NCI-H2196 (cell line): ENCODE data around the gene TAP1.
"Not testable (repeated sequence)": the region's sequence is repeated elsewhere in the genome, so short reads cannot be mapped to it uniquely, and the experiment has no call there.

Experiments
- DNase-seq: peaks from one replicate; lab custom pipeline; 2025; ENCODE audit not compliant: unreplicated experiment; lab: John Stamatoyannopoulos, UW

The TAP1 gene, protein sequence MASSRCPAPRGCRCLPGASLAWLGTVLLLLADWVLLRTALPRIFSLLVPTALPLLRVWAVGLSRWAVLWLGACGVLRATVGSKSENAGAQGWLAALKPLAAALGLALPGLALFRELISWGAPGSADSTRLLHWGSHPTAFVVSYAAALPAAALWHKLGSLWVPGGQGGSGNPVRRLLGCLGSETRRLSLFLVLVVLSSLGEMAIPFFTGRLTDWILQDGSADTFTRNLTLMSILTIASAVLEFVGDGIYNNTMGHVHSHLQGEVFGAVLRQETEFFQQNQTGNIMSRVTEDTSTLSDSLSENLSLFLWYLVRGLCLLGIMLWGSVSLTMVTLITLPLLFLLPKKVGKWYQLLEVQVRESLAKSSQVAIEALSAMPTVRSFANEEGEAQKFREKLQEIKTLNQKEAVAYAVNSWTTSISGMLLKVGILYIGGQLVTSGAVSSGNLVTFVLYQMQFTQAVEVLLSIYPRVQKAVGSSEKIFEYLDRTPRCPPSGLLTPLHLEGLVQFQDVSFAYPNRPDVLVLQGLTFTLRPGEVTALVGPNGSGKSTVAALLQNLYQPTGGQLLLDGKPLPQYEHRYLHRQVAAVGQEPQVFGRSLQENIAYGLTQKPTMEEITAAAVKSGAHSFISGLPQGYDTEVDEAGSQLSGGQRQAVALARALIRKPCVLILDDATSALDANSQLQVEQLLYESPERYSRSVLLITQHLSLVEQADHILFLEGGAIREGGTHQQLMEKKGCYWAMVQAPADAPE

DNA sequence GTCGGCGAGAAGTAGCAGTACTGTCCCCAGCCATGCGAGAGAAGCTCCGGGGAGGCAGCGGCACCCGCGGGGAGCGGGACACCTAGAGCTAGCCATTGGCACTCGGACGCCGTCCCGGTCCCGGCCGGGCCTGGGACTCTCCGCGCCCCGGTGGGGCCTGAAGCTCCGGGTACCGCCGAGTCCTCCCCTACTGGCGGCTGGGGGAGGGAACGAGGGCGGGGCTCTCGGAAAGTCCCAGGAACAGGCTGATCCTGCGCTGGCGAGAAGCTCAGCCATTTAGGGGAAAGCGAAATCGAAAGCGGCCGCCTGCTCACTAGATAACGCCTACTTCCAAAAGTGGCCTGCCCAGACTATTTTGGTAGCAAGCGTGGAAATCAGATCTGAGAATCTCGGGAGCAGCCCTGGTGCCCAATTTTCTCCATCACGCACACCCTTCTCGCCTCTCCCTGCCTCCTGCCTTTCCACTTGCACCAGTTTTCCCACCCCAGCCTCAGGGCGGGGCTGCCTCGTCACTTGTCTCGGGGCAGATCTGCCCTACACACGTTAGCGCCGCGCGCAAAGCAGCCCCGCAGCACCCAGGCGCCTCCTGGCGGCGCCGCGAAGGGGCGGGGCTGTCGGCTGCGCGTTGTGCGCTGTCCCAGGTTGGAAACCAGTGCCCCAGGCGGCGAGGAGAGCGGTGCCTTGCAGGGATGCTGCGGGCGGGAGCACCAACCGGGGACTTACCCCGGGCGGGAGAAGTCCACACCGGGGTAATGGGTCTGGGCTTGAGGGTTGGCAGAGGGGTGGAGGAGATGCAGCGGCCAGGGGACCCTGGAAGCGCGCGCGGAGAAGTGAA lies at the start of gene TAP1, which contains the start of gene PSMB9:
TAP1 (minus strand) TSS at position 164 of the 835 bp plus-strand sequence; CDS start at position 96, 68 bp downstream.
PSMB9 (plus strand) TSS at position 652 of the 835 bp plus-strand sequence; CDS start at position 690, 38 bp downstream.
- DNase-seq, result peak; percentile 96

DNA sequence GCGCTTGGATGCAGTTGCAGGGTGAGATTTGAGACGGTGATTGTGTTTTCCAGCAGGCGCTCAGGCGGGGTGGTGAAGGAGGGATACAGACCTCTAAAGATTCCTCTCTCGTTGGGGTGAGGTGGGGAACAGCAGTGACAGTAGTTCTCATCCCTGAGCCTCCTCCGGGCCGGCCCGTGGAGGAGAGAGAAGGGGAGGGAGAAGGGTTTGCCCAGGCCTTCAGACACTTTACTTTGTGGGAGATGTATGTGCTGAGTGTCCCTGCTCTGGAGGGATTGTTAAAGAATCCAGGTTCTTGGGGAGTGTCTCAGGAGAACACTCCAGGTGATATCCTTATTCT lies 41.5 kb upstream of the TAP1 start:
- DNase-seq, result no peak

DNA sequence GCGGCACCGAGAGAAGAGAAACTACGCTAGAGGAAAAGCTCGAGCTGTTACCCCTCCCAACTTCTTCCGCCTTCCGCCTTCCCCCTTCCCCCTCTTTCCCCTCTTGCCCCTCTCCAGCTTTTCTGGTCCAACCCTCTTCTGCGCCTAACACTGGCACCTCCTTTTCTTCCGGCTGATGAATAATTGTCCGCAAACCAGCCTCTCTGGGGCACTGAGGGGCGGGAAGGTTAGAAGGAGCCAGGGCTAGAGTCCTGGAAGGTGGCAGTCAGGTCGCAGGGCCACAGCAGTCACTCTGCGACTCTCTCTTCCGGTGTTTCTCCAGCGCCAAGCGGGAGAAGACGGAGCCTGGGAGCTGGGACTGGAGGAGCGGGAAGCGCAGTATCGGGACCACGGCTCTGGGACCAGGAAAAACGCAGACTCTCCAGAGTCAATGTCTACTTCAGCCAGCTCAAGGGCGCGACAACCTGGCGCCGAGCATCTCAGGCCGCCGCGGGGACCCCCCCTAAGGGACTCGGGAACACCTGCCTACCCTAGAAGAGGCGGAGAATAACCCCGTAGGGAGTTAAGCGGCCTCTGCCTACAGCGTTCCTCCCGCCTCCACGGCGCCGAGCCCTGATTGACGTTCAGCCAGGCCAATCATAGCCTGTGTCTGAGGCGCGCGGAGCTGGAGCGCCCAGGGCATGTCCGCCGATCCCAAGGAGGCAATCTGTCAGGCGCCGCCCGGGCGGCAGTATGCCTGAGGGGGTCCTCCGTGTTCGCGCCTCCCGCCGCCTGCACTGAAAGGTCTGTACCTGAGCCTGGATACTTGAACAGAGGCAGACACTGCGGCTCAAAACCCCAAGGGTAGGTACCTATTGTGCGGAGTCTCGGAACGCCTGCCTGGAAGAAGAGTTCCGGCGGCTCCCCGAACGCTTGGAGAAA lies 40.8 kb upstream of the TAP1 start:
- DNase-seq, result peak; percentile 96

DNA sequence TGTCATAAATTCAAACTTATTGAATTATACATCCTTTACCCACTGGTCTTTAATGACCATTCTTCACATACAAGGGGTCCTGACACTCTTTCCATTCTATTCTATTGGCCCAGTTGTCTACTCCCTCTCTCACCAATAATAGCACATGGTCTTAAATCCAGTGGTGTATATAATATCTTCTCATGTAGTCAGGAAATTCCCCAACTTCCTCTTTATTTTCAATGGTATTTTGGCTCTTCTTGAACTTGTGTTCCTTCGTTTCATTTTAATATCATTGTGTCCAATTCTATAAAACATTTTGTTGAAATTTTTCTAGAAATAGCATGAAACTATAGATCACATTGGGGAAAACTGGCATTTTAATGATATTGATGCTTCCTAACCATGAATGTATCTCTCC lies 37.3 kb upstream of the TAP1 start:
- no peak for DNase-seq

DNA sequence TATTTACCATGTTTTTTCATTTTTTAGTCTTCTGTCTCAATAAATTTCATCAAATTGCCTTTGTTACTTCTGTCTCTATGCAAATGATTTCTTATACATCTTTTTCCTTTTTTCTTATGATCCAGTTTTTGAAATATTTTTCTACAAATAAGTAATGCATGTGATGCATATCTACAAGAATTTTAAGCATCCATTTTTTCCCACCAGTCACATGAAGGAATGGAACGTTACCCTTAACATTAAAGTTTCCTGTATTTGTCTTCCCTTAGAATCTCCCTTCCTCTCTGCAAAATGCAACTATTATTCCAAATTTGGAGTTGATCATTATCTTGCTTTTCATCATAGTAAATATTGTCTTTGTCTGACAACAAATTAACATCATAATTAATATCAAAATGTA lies 36.0 kb upstream of the TAP1 start:
- DNase-seq, result no peak

DNA sequence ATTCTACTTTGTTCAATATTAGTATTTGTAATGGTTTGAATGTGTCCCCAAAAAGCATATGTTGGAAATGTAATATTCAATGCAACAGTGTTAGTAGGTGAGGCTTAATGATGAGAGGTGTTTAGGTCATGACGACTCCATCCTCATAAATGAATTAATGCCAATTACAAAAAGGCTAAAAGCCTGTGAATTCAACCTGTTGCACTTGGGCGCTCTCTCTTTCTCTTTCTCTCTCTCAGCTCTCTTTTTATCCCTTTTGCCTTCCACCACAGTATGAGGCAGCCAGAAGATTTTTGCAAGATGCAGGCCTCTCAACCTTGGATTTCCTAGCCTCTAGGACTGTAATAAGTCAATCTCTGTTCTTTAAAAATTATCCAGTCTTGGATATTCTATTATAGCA lies 35.1 kb upstream of the TAP1 start:
- DNase-seq, result no peak

DNA sequence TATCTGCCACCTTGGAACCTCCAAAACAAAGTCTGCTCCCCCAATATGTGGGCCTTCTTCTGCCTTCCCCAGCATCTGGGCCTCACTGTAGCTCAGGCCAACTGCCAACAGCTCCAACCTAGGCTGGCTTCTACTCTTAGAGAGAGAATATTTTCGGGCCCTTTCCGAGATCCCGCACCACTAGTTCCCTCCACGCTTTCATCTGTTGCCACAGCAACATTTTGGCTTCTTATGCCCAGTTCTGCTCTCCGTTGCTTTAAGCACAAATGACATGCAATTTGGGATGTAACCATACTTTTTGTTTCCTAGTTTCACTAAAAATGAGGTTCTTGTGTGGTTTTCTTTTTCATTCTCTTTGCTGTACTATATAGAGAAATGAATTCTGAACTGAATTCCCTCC lies 34.1 kb upstream of the TAP1 start:
- DNase-seq, result no peak

DNA sequence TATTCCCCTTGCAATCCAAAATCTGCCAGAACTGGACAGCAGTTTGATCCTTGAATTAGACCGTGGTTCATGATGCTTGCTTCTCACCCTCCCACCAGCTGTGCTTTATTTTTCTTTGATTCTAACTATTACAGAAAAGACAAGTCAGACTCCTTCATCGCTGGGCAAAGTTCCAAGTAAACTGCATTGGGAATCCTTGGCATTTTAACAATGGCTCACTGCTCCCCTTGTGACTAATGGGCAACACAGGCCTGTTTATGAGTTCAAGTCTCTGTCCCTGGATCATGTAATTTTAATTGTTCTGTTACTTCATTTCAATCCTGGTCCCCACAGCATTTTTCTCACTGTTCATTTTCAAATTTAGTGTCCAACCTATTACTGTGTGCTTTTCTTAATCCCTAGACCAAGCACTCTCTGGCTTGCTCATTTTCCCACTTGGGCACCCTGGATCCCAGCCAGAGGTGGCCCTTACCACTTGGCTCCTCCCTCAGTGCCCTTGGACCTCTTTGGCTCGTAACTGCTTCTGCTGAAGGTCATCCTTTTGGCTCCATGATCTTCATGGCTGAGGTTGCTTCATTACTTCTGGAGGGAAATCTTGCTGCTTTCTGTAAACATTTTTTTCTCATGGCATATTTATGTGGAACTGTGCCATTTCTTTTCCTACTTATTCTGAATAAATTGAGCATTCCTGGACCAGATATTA lies 33.3 kb upstream of the TAP1 start:
- no peak for DNase-seq

DNA sequence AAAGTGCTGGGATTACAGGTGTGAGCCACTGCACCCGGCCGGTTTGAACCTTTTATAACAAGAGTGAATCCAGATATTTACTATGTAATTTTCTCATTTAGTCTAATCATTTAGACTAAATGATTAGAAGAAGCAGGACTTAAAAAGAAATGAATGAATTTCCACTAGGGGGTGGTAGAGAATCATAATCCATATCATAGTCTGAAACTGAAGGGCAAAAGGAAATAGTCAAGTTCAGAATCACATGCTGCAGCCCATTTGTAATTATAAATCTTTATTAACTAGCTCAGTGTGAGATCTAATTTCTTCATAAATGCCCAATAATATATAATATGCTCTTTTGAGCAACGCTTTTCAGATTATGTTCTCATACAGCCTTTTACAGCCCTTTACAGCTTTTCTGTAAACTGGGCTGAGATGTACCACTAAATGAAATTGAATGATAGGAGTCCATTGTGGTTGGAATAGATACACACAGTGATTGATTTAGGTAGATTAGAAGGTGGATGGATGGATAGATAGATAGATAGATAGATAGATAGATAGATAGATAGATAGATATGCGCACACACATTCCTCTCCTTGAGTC lies 32.3 kb upstream of the TAP1 start:
- peak; percentile 87 for DNase-seq

DNA sequence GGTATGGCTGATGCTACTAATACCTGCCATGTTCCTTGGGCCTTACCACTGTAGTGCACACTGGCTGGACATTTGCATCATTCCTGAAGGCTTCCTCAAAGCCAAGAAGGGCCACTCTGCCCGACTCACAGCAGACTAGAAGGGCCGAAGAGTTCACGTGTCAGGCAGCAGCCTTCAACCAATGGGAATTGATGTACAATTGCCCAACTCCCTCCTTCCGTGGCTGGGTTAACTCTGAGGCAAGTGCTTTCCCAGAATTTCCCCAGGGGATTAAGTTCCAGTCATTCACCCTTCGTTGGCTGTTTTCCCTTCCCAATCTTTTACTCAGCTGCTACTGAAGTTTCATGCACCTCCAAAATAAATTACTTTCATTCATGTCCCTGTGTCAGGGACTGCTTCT lies 30.3 kb upstream of the TAP1 start:
- DNase-seq, result no peak

DNA sequence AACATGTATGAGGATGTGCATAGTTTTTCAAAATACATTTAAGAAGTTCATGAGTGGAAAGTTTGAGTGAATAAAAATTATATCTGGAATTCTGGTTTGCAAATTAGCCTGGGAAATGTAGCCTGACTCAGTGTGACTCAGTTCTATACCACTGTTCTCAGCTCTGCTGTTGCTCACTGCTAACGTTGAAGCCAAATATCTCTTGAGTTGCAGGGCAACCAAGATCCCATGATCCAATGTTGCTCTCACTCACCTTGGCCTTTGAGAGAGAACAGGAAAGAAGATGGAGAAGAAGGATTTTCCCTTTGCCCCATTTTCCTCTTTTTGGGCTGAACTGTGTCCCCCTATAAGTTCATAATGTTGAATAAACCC lies 29.4 kb upstream of the TAP1 start:
- no peak for DNase-seq

DNA sequence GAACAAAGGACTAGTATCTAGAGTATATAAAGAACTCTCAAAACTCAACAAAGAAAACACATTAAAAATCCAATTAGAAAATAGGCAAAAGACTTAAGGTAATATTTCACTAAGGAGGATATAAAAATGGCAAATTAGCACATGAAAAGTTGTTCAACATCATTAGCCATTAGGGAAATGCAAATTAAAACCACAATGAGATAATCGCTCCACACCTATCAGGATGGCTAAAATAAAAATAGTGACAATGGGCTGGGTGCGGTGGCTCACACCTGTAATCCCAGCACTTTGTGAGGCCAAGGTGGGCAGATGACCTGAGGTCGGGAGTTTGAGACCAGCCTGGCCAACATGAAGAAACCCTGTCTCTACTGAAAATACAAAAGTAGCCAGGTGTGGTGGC lies 27.5 kb upstream of the TAP1 start:
- DNase-seq, result not testable (repeated sequence)

DNA sequence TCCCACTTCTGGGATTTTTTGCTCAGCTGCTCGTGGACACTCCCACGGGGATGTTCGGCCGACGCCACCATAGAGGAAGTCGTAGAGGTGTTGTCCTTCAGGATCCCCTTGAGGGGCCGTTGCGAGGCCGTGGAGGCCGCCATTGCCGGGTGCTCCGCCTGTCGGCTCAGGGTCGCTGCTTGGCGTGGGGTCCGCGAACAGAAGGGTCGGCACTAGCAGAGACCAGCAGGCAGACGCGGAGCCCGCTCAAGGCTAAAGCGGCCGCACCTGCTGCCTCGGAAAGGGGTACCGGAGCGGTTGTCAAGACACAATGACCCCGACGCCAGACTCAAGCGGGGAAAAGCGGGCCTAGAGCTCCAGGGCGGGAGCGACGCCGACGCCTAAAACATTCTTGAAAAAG lies 26.2 kb upstream of the TAP1 start:
- DNase-seq, result no peak

DNA sequence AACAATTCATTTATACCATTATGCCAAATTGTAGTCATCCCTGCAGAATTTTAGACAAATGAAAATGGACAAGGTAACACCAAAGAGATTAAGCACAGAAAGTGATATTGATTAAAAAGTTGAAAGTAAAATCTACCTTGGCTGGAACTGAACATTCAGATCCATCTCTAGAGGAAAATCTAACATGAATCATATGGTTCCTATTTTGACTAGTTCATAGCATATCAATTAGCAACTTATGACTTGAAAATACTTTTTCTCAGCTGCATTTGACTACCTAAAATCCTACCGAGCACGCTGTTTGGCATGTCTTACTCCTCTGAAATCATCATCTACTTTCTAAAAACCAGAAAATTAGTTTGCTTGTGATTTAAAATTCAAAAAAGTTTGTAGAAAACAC lies 23.1 kb upstream of the TAP1 start:
- no peak for DNase-seq

DNA sequence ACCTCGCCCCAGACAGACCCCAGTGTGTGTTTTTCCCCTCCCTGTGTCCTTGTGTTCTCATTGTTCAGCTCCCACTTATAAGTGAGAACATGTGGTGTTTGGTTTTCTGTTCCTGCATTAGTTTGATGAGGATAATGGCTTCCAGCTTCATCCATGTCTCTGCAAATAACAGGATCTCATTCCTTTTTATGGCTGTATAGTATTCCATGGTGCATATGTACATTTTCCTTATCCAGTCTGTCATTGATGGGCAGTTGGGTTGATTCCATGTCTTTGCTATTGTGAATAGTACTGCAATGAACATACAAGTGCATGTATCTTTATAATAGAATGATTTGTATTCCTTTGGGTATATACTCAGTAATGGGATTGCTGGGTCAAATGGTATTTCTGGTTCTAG lies 20.4 kb upstream of the TAP1 start:
- DNase-seq, result not testable (repeated sequence)

DNA sequence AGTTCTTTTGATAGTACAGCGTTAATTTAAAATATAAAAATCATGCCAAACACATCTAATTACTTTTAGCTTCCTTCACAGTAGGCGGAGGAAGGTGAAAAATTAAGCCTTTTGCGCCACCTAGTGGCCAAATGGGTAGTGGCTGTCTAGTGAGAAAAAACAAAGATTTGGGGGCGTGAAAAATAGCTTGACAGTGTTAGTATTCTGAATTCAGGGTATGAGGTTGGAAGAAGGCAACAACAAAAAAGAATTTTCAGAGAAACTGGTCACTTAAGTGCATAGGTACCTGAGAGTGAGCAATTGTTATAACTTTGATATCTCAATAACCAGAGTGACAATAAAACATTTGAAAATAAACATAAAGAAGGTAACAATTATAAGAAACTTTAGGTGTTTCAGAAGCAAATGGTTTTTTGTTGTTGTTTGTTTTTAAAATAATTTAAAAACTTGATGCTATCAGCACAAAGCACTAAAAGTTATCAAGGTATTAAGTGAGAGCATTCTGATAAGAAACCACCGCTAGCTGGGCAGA lies 14.8 kb upstream of the TAP1 start:
- DNase-seq, result peak; percentile 82

DNA sequence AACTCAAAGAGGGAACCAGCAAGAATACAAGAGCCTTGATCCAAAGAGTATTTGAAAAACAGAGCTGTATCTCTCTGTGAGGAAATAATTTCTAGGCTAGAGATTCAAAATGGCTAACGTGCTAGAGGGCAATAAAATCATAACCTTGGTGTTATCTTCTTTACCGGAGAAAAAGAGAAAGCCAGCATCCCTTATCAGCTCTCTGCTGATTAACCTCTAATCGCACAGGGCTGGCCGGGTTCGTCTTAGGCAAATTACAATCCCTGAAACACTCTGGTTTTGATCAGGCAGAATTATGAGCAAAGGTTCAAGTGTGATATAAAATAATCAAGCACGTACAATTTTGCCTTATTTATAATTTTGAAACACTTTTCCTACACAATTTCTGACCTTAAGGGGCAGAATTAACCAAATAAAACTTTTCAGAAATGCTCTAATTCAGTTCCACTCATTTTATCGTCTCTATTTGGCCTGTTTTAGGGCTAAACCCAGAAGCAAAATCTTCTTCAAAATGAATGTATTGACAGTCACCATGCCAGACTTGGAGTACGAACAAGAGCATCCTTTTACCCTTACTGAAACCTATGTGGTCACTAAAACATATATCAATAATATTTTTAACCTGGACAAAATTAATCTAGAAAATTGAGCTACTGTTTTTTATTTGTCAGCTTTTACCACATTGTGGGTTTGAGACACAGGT lies 14.2 kb upstream of the TAP1 start:
- no peak for DNase-seq

DNA sequence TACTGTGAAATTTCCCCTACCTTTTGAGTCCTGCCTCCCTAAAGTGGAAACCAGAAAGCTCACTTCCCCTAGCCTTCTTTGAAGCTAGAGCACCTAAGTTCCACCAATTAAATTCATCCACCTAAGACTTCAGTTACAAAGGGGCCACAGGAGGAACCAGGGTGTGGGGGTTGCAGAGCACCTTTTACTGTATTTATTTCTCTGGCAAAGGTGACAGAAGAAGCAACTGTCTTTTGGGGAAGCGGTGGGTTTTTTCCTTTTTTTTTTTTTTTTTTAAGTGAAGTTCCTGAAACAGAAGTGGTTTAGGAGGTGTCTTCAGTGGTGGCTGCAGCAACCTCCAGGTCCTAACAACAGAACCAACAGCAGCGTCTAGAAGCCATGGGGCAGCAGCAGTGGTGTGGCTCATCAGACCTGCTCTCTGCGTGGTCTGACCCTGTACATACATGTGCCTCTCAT lies 13.5 kb upstream of the TAP1 start:
- DNase-seq, result no peak
